ENCODE data around the gene GAS6.
"Not testable (repeated sequence)": the region's sequence is repeated elsewhere in the genome, so short reads cannot be mapped to it uniquely, and the experiment has no call there.

The GAS6 gene

GRCh38 chr13:113837560-113838355 lies 26.1 kb downstream of the GAS6 start:
- no peak for DNase-seq (ENCODE audit: low spot score)

GRCh38 chr13:113836768-113837559 lies 26.9 kb downstream of the GAS6 start:
- no peak for DNase-seq (ENCODE audit: low spot score)

GRCh38 chr13:113835461-113836270 lies 28.2 kb downstream of the GAS6 start:
- peak; percentile 64 for DNase-seq (ENCODE audit: low spot score)

- no peak for DNase-seq (ENCODE audit: low spot score)
These were observed 29.2 kb downstream of the GAS6 start for GRCh38 chr13:113834496-113835200.

- DNase-seq (ENCODE audit: low spot score), result not testable (repeated sequence)
These were observed 29.9 kb downstream of the GAS6 start for GRCh38 chr13:113834006-113834405.

- DNase-seq (ENCODE audit: low spot score), result no peak
These were observed 30.6 kb downstream of the GAS6 start for GRCh38 chr13:113833111-113833830.

GRCh38 chr13:113832631-113833030 lies 31.2 kb downstream of the GAS6 start:
- no peak for DNase-seq (ENCODE audit: low spot score)

- DNase-seq (ENCODE audit: low spot score), result no peak
These were observed 31.7 kb downstream of the GAS6 start for GRCh38 chr13:113832205-113832604.

- no peak for DNase-seq (ENCODE audit: low spot score)
These were observed 32.8 kb downstream of the GAS6 start for GRCh38 chr13:113831061-113831460.

- DNase-seq (ENCODE audit: low spot score), result not testable (repeated sequence)
These were observed 33.4 kb downstream of the GAS6 start for GRCh38 chr13:113830426-113830950.

- no peak for DNase-seq (ENCODE audit: low spot score)
These were observed 35.5 kb downstream of the GAS6 start for GRCh38 chr13:113828282-113828825.

GRCh38 chr13:113827021-113827420 lies 36.9 kb downstream of the GAS6 start:
- no peak for DNase-seq (ENCODE audit: low spot score)

GRCh38 chr13:113826446-113826845 lies 37.4 kb downstream of the GAS6 start:
- not testable (repeated sequence) for DNase-seq (ENCODE audit: low spot score)

- DNase-seq (ENCODE audit: low spot score), result no peak
These were observed 38.0 kb downstream of the GAS6 start for GRCh38 chr13:113825841-113826240.

GRCh38 chr13:113823771-113824170 lies 40.1 kb downstream of the GAS6 start:
- no peak for DNase-seq (ENCODE audit: low spot score)

GRCh38 chr13:113822956-113823744 lies 40.7 kb downstream of the GAS6 start:
- DNase-seq (ENCODE audit: low spot score), result no peak

- DNase-seq (ENCODE audit: low spot score), result no peak
These were observed 41.6 kb downstream of the GAS6 start for GRCh38 chr13:113822266-113822665.

- no peak for DNase-seq (ENCODE audit: low spot score)
These were observed 42.0 kb downstream of the GAS6 start for GRCh38 chr13:113821847-113822246.

GRCh38 chr13:113820813-113821651 lies 42.8 kb downstream of the GAS6 start:
- no peak for DNase-seq (ENCODE audit: low spot score)

All from D341Med (cell line).